Kasumi-1 (cell line): Measurements from ENCODE around the gene PRKD2.

Source experiments
- DNase-seq, 2 experiments: peaks; one replicate each; lab custom pipeline; 2025; lab: John Stamatoyannopoulos, UW

Gene PRKD2

GRCh38 chr19:46704379-46705076, 12.4 kb downstream of the PRKD2 start:
- peak; percentile 57 to 79 for DNase-seq

- DNase-seq: no peak
Measured at GRCh38 chr19:46700704-46701103, 16.2 kb downstream of the PRKD2 start.

- no peak for DNase-seq
Measured at GRCh38 chr19:46698395-46699321, 18.3 kb downstream of the PRKD2 start.

GRCh38 chr19:46697204-46697960, 19.5 kb downstream of the PRKD2 start:
- DNase-seq: no peak

GRCh38 chr19:46696866-46697203, 20.1 kb downstream of the PRKD2 start:
- DNase-seq: no peak

- no peak for DNase-seq
Measured at GRCh38 chr19:46696052-46696451, 20.9 kb downstream of the PRKD2 start.

- no peak for DNase-seq
Measured at GRCh38 chr19:46693760-46694159, 23.2 kb downstream of the PRKD2 start.

- no peak for DNase-seq
Measured at GRCh38 chr19:46692918-46693722, 23.8 kb downstream of the PRKD2 start.

GRCh38 chr19:46691948-46692347, 25.0 kb downstream of the PRKD2 start:
- no peak for DNase-seq

- DNase-seq: no peak
Measured at GRCh38 chr19:46691104-46691503, 25.8 kb downstream of the PRKD2 start.

GRCh38 chr19:46689358-46689757, 27.6 kb downstream of the PRKD2 start:
- no peak for DNase-seq

- DNase-seq: no peak
Measured at GRCh38 chr19:46687438-46688145, 29.3 kb downstream of the PRKD2 start.

GRCh38 chr19:46685189-46685588, 31.7 kb downstream of the PRKD2 start:
- DNase-seq: no peak

- DNase-seq: no peak
Measured at GRCh38 chr19:46678110-46678732, 38.7 kb downstream of the PRKD2 start.

GRCh38 chr19:46674416-46675178, 42.3 kb downstream of the PRKD2 start:
- DNase-seq: no peak

GRCh38 chr19:46670813-46671212, 46.1 kb downstream of the PRKD2 start:
- DNase-seq: no peak

GRCh38 chr19:46668662-46669061, 48.3 kb downstream of the PRKD2 start:
- no peak for DNase-seq

GRCh38 chr19:46665072-46665471, 51.8 kb downstream of the PRKD2 start:
- no peak for DNase-seq

GRCh38 chr19:46661735-46662592, 55.0 kb downstream of the PRKD2 start:
- peak; percentile 95 to 96 for DNase-seq
